Esophagus squamous epithelium (tissue), 4 donors: ENCODE data around the gene KCNJ10.

ENCODE experiments used
- CTCF ChIP-seq, 6 experiments: fragments of 450-650 bp in 4 of 6; fragments of 200-600 bp in 2 of 6; sonication (generic) in 2 of 6; IDR thresholded peaks; one replicate each; pipeline ENCODE4 v1.5.1; 2016 to 2019; ENCODE audit warnings: antibody characterized with exemption in 6 of 6, mild to moderate bottlenecking in 4 of 6, moderate library complexity in 4 of 6
- POLR2A ChIP-seq, 4 donors: fragments of 450-650 bp; IDR thresholded peaks; one replicate each; pipeline ENCODE4 v1.6.1; 2017; ENCODE audit warnings: antibody characterized with exemption in 4 of 4, mild to moderate bottlenecking in 4 of 4, moderate library complexity in 3 of 4

GRCh38 chr1:160090760-160091159 lies 20.8 kb upstream of the KCNJ10 start:
- TF ChIP-seq CTCF (IDR thresholded peaks at IDR 0.05) (no peak), POLR2A (IDR thresholded peaks at IDR 0.05) (no peak)
